GM19438 (cell line): ENCODE results near the gene C20orf144.

ENCODE experiments used
- ATAC-seq: cut with Tn5 transposase; IDR thresholded peaks from one replicate; pipeline ENCODE4 v1.9.1; 2021; ENCODE audit warnings: low read depth; ENCODE audit not compliant: unreplicated experiment

The C20orf144 gene

DNA sequence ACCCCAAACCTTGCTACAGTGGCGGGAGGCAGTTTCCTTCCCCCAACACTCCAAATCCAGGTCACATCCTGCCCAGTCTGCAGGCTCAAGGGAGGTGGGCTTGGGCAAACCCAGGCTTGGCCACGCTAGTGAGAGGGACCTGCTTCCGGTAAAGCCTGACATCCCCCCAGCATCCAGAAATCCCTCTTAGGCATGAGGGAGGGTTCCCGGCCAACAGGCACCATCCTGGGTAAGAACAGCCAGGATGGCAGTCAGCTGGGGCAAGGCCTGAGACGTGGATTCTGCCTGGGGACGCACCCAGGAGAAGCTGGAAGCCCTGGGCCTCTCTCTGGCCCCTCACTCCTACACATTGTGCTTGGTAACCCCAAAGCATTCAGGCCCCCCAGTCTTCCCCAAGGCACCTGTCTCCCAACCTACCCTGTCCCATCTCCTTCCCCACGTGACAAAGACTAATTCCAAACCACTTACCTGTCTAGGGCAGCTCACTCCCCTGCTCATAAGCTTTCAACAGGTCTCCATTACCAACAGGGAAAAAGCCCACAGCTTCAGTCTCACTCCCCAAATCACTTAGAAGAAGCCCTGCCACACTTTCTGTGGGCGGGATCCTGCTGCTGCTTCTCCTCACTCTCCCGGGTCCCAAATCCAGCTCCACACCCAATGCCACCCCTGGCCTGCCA, 2.1 kb downstream of the C20orf144 start:
- no peak for ATAC-seq

DNA sequence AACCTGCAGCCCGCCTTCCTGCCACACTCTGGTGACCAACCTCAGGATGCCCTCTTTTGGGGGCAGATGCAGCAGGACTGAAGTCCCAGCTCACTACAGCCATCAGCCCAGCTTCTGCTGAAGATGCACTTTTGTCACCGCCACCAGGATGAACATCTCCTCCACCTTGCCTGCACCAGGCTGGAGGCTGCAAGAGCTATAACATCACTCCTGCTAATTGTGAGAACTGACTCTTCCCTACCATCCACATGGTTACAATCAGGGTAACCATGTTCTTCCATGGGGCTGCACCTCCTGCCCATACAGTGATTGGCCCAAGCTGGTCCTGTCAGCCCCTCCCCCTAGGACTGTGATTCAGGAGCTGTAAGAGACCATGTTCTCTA, 2.6 kb downstream of the C20orf144 start:
- no peak for ATAC-seq

DNA sequence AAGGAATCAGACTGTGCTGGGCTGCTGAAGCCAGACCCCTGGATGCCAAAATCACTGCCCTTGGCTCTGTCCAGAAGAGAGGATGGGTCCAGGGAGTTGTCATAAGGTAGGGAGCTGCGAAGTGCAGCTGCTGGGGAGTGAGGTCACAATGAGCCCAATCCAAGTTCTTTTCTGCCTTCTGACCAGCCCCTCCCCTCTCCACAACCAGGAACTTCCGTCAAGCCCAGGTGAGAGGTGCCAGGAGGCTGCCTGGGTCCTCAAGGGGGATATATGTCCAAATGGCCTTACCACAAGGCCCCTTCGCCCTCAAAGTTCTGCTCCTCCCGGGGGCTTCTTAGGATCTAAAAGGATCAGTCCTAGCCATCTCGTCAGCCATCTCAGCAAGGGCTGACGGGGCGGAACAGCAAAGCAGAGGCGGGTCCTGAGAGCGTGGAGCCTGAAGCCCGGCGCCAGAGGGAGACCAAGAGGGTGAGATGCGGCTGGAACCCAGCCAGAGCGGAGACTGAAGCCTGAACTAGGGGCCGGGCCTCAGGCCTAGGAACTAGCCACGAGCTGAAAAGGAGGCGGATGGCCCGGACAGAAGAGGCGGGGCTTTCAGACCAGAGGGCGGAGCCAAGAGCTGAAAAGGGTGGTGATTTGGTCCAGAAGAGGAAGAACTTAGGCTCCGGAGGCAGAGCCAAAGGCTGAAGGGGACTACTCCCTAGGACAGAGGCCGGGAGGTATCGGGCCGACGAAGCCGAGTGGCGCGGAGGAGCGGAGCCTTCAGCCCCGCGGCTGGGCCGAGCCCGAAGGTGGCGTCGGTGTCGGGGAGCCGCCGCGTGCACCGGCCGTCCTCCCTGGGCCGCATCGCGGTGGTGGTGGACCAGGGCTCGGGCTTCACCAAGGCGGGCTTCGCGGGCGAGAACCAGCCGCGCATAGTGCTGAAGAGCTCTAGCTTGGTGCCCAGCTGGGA, 4.4 kb downstream of the C20orf144 start, which contains the start of gene ACTL10:
Gene ACTL10, plus strand, starts transcription at position 651 of the 952 bp plus-strand sequence. CDS start 555 bp downstream, outside the sequence.
- ATAC-seq, result peak; percentile 65

DNA sequence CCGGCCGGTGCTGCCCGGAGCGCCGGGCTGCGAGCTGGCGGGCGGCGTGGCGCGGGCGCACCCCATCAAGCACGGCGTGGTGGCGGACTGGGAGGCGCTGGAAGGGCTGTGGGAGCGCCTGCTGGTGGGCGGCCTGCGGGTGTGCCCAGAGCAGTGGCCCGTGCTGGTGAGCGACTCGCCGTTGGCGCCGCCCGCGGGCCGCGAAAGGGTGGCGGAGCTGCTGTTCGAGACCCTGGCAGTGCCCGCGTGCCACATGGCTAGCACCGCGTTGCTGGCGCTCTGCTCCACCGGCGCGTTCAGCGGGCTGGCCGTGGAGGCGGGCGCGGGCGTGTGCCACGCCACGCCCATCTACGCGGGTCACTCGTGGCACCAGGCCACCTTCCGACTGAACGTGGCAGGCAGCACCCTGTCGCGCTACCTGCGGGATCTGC, 5.1 kb downstream of the C20orf144 start:
- peak; percentile 17 for ATAC-seq

DNA sequence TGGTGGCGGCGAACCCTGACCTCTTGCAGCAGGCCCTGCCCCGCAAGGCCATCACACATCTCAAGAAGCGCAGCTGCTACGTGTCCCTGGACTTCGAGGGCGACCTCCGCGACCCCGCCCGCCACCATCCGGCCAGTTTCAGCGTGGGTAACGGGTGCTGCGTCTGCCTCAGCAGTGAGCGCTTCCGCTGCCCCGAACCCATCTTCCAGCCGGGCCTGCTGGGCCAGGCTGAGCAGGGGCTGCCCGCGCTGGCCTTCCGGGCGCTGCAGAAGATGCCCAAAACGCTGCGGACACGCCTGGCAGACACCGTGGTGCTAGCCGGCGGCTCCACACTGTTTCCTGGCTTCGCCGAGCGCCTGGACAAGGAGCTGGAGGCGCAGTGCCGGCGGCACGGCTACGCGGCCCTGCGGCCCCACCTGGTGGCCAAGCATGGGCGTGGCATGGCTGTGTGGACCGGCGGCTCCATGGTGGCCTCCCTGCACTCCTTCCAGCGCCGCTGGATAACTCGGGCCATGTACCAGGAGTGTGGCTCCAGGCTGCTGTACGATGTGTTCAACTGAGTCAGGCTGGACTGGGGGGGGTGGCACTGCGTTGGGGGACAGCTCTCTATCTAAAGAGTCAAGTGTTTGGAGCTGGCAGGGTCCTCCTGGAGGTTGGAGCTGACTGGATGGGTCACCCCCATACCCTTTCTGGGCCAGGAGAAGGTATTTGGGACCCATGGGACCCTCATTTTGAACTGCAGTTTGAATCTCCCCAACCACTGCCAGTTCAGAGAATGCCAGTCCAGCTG, 5.7 kb downstream of the C20orf144 start:
- peak; percentile 23 for ATAC-seq

DNA sequence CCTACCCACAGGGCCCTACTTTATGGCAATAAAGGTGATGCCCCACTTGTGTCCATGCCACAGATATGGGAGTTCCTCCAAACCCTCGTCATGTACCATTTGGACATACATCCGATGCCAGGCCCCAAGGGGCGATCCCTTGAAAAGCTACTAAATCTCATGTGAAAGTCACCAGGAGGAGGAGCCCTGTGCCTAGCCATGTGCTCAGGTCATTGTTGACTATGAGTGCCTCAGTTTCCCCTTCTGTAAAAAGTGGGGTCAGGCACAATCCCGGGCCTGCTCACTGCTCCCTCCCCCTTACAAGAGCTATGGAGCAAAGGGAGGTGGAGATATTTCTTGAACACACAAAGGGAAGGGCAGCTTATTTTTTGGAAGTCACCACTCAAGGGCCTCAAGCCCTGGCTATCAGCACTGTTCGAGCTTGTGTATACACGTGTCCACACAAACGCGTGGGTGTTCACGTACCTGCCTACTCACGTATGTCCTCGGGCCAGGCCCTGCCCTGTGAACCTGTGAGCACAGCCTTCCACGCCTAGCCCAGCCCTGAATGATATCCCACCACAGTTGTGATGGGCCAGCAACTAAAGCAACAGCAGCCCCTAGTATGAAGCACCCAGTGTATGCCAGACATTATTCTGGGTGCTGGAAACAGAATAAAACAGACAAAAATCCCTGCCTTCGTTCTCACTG, 6.5 kb downstream of the C20orf144 start:
- no peak for ATAC-seq

DNA sequence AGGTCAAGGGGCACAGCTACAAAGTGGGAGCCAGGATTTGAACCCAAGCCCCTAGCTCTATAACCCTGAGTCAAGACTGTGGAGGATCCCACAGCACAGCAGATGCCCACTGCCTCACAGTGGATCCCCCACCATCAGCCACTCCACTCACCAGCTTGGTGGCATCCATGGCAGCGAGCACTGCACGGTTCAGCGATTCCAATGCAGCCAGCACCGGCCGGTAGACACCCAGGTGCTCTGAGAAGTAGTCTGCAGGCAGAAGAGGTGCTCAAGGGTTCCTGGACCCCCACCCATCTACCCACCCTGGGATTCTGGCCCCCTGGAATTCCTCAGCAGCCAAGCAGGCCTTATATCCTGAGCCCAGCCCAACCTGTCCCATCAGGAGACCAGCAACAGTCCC, 7.1 kb downstream of the C20orf144 start:
- no peak for ATAC-seq

DNA sequence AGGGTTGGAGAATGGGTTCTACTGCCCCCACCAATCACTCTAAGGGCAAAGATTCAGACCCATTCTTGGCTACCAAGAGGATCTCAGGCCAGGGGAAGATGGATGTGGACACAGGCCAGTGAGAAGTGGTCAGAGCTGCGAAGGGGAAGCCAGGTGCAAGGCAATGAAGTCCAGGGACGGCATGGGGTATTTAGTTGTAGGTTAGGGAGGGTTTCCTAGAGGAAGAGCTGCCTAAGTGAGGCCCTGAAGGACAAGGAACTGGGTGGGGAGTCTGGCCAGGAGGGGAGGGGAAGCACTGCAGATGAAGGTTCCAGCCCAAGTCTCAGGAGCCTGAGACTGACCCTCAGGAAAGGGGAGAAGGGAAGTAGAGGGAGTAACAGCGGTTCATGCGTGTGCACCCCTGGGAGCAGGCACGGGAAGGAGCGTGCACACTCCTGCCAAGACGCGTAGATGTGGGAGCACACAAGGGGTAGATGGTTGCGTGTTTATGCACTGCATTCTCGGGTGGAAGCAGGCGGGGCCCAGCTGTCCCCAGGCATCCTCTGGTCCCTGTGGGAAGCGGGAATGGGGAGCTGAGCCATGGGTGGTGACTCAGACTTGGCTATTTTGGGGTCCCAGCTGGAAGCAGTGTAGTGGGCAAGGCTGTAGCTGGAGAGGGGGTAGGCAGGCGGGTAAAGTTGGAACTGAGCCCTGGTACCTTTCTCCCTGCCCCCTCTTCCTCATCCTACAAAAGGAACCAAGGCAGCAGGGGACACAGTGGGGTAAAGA, 7.9 kb downstream of the C20orf144 start:
- ATAC-seq, result no peak

DNA sequence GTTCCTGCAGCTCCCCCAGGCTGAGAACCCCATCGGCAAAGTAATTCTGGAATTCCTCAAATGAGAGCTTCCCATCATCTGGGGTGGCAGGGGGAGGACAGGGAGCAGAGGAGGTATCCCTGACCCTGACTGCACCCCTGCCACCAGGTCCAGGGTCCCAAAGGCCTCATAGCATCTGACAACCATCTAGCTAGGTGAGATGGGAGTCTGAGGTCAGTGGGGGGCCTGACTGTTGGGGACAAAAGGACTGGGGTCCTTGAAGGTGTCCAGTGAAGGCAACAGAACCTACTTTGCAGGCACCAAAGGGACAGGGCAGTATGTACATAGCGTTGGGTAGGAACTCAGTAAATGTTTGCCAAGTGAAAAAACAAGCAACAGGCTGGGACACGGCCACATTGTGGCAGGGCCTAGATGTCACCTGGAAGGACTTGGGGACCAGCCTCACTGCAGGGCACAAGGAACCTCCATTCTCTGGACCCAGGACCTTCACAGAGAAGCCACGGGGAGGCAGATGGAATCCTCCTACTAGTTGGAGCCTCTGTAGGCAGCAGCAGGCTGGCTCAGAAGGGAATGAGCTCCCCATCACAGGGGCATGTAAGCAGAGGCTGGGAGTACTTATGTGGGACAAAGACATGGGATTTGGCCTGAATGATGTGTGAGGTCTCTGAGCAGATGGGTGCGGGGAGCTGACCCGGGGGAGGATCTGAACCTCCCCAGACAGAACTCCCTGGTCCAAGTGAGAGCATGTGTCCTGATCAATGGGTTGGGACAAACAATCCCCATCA, 8.8 kb downstream of the C20orf144 start:
- no peak for ATAC-seq

DNA sequence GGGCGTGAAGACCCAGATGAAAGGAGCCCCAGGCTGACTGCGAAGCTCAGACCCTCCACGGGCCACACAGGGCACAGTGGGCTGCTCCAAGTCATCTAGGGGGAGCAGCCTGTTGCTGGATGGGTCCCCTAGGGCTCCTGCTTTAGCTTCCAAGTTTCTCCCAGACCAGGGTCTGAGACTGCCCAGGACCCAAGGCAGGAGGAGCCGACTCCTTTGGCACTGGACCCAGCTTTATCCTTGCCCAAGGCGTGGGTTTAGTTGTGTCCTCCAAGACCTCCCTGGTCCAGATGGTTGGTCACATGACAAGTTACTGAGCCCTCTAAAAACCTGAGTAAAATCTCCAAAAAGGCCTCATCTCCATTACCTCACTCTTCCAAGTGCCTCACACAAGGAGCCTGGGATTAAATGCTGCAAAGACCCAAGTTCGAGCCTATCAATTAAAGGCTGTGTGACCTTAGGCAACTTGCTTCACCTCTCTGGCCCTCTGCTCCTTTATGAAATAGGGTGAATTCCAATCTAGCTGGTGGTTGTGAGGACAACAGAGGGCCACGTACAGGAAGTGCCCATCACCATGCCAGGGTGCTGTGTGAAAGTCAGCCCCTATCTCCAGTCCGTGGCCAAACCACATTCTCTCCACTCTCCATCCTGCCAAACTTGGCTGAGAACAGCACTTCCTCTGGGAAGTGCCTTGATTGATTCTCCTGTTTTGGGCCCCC, 9.6 kb downstream of the C20orf144 start:
- ATAC-seq, result no peak

DNA sequence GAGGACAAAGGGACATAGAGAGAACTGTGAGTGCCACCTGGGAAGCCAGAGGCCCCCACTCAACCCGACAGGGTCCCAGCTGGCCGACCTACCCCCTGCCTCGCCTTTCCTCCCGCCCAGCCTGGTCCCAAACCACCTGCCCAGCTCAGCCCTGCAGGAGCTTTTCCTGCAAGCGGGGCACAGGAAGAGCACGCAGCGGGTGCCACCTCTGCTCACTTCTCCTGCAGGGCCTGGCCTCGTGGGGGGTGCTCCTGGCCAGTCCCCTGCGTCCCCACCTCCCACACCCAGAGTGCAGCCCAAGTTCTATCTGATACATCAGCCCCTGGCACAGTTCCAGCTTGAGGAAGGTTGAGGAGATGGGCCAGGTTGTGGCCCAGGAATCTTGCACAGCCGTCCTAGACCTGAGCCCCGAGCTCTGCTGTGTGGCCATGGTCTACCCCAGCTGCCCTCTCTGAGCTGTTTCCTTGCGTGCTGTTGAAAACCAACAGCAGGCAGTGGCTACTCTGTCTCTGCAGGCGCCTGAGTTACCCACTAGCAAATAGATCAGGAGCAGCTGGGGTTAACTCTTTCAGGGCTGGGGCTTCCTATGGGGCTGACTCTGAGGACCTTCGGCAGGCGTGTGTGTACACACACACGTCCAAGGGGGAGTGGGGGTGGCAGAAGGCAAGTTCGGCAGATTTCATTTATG, 10.4 kb downstream of the C20orf144 start:
- ATAC-seq, result no peak

DNA sequence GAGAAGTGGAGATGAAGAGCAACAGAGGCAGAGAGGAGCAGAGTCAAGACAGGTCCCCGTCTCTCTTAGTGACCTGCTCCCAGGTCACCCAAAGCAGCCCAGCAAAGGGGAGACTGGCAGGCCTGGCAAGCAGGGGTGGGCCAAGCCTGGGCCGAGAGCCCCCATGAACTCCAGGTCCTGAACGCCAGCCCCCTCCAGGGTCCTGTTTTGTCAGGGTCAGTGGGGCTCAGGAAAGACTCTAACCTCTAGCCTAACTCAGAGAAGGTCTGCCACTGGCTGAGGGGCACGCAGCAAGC, 10.9 kb downstream of the C20orf144 start:
- ATAC-seq, result no peak

DNA sequence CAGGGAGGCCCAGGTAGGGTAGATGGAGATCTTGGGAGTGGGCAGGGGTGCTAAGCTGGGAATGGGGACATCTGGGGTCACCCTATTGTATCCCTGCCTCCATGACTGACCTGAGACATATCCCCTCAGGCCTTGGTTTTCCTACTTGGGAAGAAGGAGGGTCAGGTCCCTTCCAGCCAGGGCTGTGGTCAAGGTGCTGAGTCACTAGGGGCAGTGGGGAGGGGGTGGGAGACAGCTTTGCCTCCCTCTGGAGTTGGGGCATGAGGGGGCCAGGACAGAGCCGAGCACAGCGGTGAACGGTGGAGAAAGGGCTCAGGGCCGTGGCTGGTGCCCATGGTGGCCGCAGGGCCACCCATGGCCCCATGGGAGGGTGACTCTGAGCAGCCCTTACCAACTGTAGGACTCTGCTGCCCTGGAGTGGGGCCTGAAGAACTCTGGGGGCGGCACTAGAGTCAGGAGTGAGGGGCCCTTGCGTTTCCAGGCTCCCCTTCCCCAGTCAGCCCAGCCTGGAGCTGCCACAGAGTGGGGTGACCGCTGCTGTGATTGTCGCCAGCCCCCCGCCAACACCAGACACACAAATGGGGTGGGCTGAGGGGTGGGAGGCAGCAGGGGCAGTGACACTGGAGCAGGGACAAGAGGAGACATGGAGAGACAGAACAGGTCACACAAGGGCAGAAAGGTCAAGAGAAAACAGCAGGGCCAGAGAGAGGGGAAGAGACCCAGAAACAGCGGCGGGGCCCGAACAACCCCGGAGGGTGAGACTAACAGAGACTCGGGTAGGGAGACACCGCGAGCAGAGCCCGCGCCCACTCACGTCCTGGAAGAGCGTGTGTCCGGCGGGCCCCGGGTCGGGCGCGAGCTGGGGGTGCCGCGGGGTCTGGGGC, 11.5 kb downstream of the C20orf144 start:
- ATAC-seq, result no peak

DNA sequence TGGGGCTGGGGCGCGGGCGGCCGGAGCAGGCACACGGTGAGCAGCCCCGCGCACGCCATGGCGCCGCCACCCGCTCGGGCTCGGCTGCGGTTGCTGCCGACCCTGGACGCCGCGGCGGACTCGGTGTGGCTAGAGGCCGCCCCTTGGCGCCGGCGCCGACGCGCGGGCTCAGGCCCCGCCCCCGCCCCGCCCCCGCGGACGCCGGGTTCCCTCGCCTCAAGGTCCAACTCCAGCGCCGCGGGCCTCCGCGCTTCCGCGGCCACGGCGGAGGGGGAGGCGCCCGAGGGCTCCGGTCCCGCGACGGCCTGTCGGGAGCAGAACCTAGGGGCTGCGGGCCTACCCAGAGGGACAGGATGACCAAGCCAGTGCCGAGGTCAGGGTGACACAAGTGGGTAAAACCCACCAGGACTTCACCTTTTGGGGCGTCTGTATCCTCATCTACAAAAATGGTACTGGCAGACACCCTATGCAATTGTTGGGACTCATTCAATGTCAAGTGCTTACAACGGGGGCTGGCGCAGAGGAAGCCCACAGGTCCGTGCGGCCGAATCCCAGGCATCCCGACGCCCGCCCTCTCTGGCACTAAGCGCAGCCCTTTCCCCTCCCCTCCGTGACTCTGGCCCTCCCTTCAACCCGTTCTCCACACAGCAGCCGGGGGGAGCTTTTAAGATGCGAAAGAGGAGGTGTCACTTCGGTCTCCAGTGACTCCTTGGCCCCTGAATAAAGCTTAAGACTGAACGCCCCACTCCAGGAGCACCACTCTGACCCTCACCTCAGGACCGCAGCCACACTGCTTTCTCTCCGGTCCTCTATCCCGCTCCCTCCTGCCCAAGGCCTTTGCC, 12.4 kb downstream of the C20orf144 start, which contains the start of gene NECAB3:
Gene NECAB3, minus strand, starts transcription at position 135 of the 842 bp plus-strand sequence. Its CDS starts 76 bp downstream, at position 59.
- ATAC-seq, result no peak

DNA sequence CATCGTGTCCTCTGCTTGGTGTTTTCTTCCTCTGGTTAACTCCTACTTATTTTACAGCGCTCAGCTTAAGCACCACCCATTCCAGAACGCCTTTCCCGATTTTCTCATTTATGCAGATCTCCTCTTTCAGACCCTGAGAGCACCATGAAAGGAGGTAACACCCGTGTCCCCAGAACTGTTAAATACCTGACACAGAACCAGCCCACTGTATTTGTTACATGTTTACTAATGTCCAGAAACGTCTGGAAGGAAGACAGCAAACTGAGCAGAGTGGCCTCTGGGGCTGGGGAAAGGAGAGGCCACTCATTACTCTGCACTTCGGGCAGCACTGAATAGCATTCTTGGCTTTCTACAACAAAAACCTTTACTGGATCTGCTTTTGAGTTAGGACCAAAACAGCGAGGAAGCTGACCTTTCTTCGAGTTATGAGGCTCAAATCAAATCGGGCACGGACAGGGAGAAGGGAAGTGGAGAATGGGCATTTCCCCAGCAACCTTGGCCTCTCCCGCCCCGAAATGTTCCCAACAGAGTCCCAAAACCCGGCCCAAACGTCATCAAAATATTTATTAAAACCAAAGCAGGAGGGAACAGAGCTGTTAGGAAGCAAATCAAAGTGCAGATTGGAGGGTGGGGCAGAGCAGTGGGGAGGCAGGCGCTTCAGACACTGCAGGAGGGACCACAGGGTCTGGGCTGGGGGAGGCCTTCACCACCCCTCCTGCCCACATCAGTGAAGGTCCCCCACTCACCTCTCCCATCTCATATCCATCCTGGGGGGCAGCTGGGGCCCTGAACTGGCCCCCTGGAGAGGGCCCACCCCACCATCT, 13.2 kb downstream of the C20orf144 start:
- no peak for ATAC-seq
